Measurements from ENCODE around the gene HESX1. TPM values are rescaled to one million over a fixed set of nuclear protein-coding genes. Genes with fewer than 3 reads are reported as not detected.

HESX1 gene
- total and polyA plus RNA-seq, 11 donors: 0.29 to 1.5 (median 0.71) TPM; not detected in 4

GRCh38 chr3:57226176-57226575 lies 26.4 kb upstream of the HESX1 start:
- no peak for DNase-seq
- peaks cover 4 to 41% (median 24%) of the 10 kb centered on the region in 12 donors for H3K4me1 ChIP-seq
- intact Hi-C loops (cut with DNase I): loop anchor here (2.0 to 10.0 kb wide), 11 partner anchors 51 to 539 kb away; partner anchors contain the start of genes IL17RD (in 3 of the 10) and DENND6A (in 1 of the 10)
- H3K4me3 ChIP-seq: peak overlapping the region in 1 of 12 donors; percentile 93
- no peaks in the 10 kb centered on the region for H3K9me3 ChIP-seq
- no peak for TF ChIP-seq POLR2A (IDR thresholded peaks at IDR 0.05)
- TF ChIP-seq, protein P1, sequence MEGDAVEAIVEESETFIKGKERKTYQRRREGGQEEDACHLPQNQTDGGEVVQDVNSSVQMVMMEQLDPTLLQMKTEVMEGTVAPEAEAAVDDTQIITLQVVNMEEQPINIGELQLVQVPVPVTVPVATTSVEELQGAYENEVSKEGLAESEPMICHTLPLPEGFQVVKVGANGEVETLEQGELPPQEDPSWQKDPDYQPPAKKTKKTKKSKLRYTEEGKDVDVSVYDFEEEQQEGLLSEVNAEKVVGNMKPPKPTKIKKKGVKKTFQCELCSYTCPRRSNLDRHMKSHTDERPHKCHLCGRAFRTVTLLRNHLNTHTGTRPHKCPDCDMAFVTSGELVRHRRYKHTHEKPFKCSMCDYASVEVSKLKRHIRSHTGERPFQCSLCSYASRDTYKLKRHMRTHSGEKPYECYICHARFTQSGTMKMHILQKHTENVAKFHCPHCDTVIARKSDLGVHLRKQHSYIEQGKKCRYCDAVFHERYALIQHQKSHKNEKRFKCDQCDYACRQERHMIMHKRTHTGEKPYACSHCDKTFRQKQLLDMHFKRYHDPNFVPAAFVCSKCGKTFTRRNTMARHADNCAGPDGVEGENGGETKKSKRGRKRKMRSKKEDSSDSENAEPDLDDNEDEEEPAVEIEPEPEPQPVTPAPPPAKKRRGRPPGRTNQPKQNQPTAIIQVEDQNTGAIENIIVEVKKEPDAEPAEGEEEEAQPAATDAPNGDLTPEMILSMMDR (IDR thresholded peaks at IDR 0.05): no peak
- no peak for ATAC-seq
- no peaks in the 10 kb centered on the region for H3K27me3 ChIP-seq
- peak overlapping the region in 2 of 12 donors; percentile 93 to 98 for H3K27ac ChIP-seq
- WGBS, 4 donors: 53 to 58% (median 58%) methylated on average over 2 of the region's 2 CpGs
- H3K36me3 ChIP-seq: no peaks in the 10 kb centered on the region

- H3K36me3 ChIP-seq: no peaks in the 10 kb centered on the region
- no peak for TF ChIP-seq POLR2A (IDR thresholded peaks at IDR 0.05)
- TF ChIP-seq, protein P1 (IDR thresholded peaks at IDR 0.05): no peak
- H3K4me1 ChIP-seq: peaks cover 4 to 33% (median 19%) of the 10 kb centered on the region in 12 donors
- no peaks in the 10 kb centered on the region for H3K9me3 ChIP-seq
- no peak overlapping the region for H3K27ac ChIP-seq
- ATAC-seq (no peak), DNase-seq (no peak)
- H3K27me3 ChIP-seq: no peaks in the 10 kb centered on the region
- intact Hi-C loops (cut with DNase I): loop anchor here (2.0 to 10.0 kb wide), 12 partner anchors 50 to 538 kb away; partner anchors contain the start of genes IL17RD (in 3 of the 10) and DENND6A (in 1 of the 10)
- 67 to 74% (median 70%) methylated on average over 4 of the region's 4 CpGs for WGBS, 4 donors
- H3K4me3 ChIP-seq: no peak overlapping the region
These were observed 25.1 kb upstream of the HESX1 start for GRCh38 chr3:57224856-57225255.

DNA sequence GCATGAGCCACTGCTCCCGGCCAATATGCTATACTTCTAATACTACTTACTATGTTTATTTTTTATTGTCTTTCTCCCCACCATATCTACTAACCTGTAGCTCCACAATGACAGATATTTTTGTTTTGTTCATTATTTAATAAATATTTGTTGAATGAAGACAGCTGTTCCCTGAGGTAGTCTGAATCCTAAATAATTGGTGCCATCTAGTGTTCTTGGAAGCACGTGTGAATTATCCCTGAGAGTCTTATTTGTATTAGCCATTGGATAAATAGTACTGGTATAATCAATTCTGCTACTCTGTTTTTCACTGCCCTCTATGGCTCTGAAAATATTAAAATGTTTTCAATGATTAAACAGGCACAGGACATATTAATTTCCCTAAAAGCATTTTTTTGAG lies 22.1 kb upstream of the HESX1 start:
- Histone ChIP-seq H3K36me3 (no peaks in the 10 kb centered on the region), H3K4me3 (no peak overlapping the region), H3K9me3 (no peaks in the 10 kb centered on the region), H3K4me1 (peaks cover 0 to 16% (median 5%) of the 10 kb centered on the region in 12 donors), H3K27me3 (no peaks in the 10 kb centered on the region), H3K27ac (no peak overlapping the region)
- no peak for TF ChIP-seq POLR2A (IDR thresholded peaks at IDR 0.05)
- TF ChIP-seq, protein P1 (IDR thresholded peaks at IDR 0.05): peak in 10 of 12 donors; percentile 9 to 53 (median 34)
- DNase-seq: no peak
- 50 to 70% (median 61%) methylated on average over 2 of the region's 2 CpGs for WGBS, 4 donors
- ATAC-seq: no peak
- intact Hi-C loops (cut with DNase I): loop anchor here in 9 of 10 donors (1.0 to 10.0 kb wide), 11 partner anchors 21 to 473 kb away; partner anchors contain the start of gene DENND6A (in 1 of the 9)

DNA sequence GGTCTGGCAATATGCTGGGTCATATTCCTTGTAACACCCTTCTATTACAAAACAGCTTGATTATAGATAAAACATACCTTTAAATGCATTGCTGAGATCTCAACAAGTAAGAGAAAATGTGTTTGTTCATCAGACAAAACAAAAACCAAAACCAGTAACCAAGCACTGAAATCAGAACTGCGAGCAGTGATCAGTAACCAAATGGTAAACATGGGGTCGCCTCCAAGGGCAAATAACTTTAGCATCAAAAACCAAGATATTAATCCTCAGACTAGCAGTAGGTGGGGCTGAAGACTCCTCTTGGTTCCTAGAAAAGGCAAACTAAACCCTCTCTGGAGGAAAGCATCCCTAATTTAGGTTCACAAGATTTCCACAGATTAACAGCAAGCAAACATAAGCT lies 6.6 kb upstream of the HESX1 start:
- no peaks in the 10 kb centered on the region for H3K36me3 ChIP-seq
- intact Hi-C loops (cut with DNase I): no loop called here
- H3K27ac ChIP-seq: no peak overlapping the region
- H3K9me3 ChIP-seq: no peaks in the 10 kb centered on the region
- no peak for TF ChIP-seq POLR2A (IDR thresholded peaks at IDR 0.05)
- TF ChIP-seq, protein P1 (IDR thresholded peaks at IDR 0.05): no peak
- H3K4me1 ChIP-seq: no peaks in the 10 kb centered on the region
- WGBS, 4 donors: 89 to 97% (median 95%) methylated on average over 2 of the region's 2 CpGs
- no peaks in the 10 kb centered on the region for H3K27me3 ChIP-seq
- no peak overlapping the region for H3K4me3 ChIP-seq
- DNase-seq (no peak), ATAC-seq (no peak)

All from heart left ventricle (tissue), 16 donors.